Endometrial microvascular endothelial cells (primary cell): ENCODE data around the gene LIMK1. TPM values are rescaled to one million over a fixed set of nuclear protein-coding genes. Genes with fewer than 3 reads are reported as not detected.

Experiments used
- in situ Hi-C: cut with HindIII; loops from 2 replicates; pipeline ENCODE4 v1.10.0; 2017; ENCODE audit warnings: low sequenced_read_pairs, low pct_unique_long_range_greater_than_20kb; ENCODE audit errors: inconsistent ontology term
- total RNA-seq: library from RNA; depleted of rRNA; stranded (reverse); fragments of >200 nt; gene quantifications from one replicate; pipeline ENCODE4 v1.2.3, GENCODE V29; 2015; ENCODE audit errors: inconsistent ontology term

Gene LIMK1
- total RNA-seq, 1 donor from 2014 or later, result 51.8 TPM

DNA sequence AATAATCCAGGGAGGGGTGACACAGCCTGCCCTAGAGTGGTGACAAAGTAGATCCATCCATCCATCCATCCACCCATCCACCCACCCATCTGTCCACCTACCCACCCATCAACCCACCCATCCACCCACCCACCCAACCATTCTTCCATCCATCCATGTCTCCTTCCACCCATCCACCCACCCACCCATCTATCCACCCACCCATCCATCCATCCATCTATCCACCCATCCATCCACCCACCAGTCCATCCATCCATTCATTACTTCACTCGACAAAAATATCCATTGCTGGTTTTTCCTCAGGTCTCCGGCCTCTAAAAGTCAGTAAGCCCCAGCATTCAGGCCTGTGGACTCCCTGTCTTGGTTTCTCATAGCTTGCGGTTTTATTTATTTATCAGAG, 12.5 kb upstream of the LIMK1 start:
- in situ Hi-C loops, result no loop called here

DNA sequence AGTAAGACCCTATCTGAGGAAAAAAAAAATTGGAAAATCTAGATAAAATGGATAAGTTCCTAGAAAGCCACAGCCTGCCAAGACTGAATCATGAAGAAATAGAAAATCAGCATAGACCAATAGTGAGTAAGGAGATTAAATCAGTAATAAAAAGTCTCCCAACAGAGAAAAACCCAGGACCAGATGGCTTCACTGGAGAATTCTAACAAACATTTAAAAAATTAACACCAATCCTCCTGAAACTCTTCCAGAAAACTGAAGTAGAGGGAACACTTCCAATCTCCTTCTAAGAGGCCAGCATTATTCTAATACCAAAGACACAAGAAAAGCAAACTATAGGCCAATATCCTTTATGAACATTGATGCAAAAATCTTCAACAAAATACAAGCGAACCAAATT, 8.8 kb upstream of the LIMK1 start:
- in situ Hi-C loops, result loop anchor here (25.0 kb wide), 1 partner anchor 113 kb away; no protein-coding TSS in a partner anchor

DNA sequence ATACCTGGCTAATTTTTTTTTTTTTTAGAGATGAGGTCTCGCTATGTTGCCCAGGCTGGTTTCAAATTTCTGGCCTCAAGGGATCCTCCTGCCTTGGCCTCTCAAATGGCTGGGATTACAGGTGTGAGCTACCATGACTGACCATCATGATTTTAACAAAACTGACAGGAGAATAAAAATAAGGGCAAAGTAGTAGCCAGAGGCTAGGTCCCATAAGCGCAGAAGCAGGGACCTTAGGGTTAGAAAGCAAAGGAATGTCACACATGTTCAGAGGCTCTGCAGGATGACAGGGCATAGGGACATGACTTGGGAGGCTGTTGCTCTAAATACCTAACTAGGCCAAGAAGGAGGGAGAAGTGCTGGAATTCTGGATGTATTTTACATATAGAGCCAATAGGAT, 5.1 kb upstream of the LIMK1 start:
- in situ Hi-C loops, result loop anchor here (25.0 kb wide), 1 partner anchor 109 kb away; no protein-coding TSS in a partner anchor

DNA sequence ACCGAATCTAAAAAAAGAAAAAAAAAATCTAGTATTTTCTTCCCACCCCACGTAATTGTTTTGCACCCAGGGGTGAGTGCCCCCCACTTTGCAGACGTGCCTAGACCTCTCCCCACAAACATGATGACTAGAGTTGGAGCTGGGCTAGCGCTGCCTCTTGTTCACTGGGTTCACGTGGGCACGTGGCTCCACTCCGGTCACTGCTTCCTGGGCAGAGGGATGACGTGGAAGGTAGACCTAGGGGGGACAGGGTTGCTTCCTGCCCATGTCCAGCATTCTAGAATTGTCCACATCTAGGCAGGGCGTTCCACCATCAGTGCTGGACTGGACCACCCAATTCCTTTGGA, 861 bp upstream of the LIMK1 start:
- in situ Hi-C loops, result loop anchor here (25.0 kb wide), 1 partner anchor 105 kb away; no protein-coding TSS in a partner anchor

DNA sequence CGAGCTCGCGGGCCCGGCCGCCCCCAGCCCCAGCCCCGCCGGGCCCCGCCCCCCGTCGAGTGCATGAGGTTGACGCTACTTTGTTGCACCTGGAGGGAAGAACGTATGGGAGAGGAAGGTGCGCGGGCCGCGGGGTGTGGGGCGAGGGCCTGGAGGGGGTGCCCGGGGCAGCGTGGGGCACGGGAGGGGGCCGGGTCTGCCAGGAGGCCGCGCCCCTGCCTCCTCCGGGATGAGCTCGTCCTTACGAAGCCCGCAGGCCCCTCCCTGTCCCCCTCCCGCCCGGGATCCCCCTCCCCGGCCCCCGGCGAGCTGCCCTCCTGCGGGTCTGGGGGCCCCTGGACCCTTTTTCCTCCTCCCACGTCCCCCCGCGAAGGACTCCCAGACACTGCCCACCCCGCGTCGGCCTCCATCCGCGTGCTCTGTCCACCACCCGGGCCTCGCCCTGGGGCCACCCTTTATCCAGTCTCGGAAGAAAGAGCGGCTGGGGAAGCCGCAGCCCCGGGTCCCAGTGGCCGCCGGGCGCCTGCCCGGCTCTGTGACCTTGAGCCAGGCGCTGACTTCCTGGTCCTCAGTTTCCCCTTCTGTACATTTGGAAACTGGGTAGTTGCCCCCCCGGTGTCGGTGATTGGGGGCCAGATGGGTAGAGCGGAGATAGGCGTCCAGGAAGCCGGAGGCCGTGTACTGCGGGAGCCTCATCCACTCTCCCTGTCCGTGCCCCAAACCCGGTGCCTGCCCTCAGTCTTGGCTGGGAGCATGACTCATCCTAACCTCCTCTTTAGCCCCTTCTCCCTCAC, 521 bp downstream of the LIMK1 start:
- in situ Hi-C loops, result loop anchor here (25.0 kb wide), 1 partner anchor 103 kb away; no protein-coding TSS in a partner anchor

DNA sequence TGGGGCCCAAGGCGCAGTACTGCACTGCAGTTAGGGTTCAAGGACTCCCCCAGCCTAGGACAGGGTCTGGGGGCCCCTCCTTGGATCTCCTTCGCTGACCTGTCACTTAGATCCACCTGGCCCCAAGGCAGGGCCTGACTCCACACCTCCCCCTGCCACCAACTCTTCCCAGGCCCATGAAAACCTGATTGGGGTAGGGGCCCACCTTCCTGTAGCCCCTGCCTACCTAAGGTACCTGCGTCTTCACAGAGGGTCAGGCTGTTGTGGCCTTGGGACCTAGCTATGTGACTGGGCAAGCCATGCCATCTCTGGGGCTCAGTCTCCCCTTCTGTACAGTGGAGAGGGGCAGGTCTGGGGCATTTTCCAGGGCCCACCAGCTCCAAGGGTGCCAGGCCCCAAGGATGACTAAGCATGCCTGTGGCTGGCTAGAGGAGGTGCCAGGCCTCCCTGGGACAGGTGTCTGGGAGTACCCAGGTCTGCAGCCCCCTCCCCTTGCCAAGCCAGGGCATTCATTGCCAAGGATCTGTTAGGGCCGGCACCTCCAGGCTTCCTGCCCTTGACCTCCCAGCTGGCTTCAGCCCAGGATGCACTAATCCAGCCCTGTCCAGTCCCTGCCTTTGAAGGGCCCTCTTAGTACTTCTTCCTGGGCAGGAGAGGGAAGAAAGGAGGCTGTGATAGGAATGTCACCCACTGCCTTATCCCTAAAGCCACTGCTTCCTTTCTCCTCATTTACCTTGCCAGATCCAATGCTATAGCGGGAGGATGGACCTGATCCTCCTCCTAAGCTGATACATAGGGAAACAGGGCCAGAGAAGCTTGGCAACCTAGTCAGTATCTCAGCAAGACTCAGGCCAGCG, 1.3 kb downstream of the LIMK1 start:
- in situ Hi-C loops, result loop anchor here (25.0 kb wide), 1 partner anchor 102 kb away; no protein-coding TSS in a partner anchor

DNA sequence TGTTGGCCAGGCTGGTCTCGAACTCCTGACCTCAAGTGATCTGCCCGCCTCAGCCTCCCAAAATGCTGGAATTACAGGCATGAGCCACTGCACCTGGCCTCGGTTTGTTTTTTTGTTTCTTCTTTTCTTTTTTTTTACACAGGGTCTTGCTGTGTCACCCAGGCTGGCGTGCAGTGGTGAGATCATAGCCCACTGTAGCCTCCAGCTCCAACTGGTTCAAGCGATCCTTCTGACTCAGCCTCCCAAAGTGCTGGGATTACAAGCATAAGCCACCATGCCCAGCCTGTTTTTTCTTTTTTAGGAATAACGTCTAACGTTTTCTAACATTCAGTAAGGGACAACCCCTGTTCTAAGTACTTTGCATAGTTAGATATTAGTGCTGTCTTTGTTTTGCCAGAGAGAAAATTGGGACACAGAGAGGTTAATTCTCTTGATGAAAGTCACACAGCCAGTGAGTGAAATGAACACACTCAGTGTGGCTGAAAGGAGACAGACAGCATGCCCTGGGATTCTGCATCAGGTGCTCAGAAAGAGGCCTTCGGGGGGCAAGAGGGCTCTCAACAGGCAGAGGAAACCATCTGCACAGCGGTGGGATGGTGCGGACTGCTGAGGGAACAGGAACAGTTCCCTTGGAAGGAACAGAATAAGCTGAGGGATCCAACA, 4.3 kb downstream of the LIMK1 start:
- in situ Hi-C loops, result loop anchor here (25.0 kb wide), 1 partner anchor 99 kb away; no protein-coding TSS in a partner anchor

DNA sequence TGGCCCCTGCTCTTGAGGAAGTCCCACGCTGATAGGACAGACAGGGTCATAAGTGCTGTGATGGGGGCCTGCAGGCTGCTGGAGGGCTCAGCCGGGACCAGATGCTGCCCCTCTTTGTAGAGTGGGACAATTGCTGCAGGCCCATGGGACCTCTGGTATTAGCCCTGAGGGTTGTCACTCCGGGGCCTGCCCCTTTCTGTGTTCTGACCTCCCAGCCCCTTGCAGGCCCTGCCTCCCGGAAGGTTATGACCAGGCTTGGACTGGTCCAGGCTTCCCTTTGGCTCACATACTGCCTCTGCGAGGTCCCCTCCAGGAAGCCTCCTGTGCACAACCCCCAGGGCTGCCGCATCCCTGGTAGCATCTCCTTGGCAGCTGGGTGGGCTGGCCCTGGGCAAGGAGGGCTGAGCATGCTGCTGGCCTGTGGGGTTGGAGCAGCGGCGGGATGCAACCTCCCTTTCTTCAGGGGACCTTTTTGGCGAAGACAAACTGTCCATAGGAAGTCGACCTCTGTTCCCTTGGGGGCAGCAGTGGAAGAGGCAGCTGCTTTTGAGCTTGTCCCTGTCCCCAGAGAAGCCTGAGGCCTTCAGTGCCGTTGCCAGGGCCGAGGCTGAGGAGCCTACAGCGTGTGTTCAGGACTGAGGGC, 8.8 kb downstream of the LIMK1 start:
- in situ Hi-C loops, result loop anchor here (25.0 kb wide), 1 partner anchor 95 kb away; no protein-coding TSS in a partner anchor

DNA sequence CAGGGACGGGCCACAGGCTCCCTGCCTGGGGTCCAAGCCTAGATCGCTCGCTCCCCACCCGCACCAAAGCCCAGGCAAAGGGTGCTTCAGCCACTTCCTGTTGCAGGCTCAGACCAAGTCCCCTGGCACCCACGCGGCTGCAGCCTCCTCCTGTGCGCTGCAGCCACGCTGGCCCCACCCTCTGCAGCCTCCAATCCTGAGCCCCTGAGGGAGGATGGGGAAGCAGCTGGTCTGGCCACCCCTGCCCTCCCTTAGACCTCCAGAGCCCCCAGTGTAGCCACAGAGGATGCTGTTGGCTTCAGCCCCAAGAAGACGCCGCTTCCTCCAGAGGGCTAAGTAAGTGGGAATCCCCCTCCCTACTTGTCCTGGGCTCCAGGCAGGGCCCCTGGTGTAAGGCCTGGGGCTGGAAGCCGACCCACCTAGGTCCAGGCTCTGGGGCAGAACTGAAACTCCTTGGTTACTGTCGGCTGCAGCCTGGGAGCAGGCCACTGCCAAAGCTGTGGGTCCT, 9.4 kb downstream of the LIMK1 start:
- in situ Hi-C loops, result loop anchor here (25.0 kb wide), 1 partner anchor 94 kb away; no protein-coding TSS in a partner anchor

DNA sequence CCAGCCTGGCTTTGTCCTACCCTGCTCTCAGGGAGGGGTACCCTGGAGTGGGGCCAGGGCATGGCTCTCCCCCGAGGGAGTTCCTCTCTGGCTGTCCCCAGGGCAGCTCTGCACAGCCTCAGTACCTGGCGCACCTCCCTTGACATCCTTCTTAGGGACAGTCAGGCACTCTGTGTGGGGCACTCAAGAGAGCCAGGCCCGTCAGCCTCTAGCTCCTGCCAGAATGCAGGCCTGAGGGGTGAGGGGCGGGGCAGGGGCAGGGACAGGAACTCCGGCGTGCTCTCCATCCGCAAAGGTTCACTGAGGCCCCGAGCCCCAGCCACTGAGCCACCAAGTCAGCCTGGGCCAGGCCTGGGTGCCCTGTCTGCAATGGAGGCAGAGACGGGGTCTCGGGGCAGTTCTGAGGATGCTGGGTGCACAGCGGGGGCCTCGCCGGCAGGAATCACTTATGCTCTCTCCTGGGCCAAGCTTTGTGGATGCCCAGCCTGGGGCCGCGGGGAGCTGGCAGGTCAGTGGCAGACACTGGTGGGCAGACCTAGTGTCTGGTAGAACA, 10.1 kb downstream of the LIMK1 start:
- in situ Hi-C loops, result loop anchor here (25.0 kb wide), 1 partner anchor 94 kb away; no protein-coding TSS in a partner anchor

DNA sequence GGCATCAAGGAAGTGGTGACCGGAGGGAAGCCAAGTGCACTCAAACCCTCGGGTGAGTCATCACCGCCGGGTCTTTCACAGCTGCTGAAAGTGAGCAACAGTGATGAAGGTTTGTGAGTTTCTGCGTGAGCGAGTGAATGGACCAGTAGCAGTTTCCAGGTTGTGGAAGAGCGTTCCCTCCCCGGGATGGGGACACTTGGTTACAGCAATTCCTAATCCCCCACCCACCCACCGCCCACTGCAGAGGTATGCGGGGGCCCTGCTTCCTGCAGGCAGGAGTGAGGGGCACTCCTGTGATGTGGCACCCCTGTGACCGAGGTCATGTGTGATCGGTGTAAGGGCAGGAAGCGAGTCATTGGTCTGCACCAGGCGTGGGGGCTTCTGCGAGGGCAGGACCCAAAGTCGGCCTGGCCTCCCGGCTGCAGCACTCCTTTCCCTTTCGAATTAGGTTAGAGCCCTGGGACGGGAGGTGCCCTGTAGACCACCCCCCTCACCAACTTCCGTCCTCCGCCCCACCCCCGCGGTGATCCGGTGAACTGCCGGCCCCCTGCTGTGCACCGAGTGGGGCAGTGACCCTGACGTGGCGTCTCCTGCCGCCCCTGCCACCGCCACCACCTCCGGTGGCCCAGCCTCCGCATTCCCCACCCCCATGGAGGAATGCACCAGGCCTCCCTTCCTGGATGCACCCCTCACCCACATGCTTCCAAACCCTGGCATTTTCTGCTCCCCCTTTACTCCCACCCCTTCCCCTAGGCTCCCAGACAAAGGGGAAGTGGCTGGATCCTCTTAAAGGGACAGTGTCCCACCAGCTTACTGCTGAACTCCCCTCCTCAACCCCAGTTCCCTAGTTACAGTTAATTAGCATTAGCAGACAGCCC, 10.9 kb downstream of the LIMK1 start:
- in situ Hi-C loops, result loop anchor here (25.0 kb wide), 1 partner anchor 93 kb away; no protein-coding TSS in a partner anchor

DNA sequence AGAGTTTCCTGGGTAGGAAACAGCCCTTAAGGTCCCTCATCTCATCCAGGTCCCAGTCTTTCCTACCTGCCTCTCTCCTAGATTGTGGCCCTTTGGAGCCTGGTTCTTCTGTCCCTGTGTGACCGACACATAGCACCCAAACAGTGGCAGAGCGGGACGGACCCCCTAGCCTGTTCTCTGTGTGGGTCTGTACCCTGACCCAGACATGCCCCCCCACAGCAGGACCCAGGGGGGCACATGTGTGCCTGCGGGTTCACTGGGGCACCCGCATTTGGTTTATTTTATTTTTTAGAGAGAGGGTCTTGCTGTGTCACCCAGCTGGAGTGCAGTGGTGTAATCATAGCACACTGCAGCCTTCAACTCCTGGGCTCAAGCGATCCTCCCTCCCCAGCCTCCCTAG, 11.5 kb downstream of the LIMK1 start:
- in situ Hi-C loops, result loop anchor here (25.0 kb wide), 1 partner anchor 92 kb away; no protein-coding TSS in a partner anchor

DNA sequence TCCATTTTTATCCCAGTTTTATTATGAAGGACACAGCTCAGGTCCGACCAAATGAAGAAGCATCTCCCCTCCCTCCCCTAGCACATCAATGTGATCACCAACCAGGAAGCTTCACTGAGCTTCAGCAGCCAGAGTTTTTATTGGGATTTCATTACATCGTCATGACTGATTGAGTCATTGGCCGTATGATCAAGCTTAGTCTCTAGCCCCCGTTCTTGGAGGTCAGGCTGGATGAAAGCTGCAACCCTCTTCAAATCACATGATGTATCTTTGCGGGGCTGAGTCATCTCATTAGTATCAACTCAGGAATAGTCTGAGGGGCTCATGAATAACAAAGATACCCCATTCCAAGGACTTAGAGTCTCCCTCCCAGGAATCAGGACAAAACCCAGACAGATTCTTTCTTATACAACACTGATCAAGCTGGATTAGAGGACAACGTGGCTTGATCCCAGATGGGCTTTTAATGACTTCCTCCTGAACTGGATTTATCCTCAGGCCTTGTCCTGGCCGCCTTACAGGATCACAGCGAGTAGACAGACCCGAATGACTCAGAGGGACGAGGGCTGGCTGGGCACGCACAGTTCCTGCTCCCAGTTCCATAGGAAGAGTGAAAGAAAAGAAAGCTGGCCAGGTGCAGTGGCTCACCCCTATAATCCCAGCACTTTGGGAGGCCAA, 14.5 kb downstream of the LIMK1 start:
- in situ Hi-C loops, result loop anchor here (25.0 kb wide), 1 partner anchor 89 kb away; no protein-coding TSS in a partner anchor

DNA sequence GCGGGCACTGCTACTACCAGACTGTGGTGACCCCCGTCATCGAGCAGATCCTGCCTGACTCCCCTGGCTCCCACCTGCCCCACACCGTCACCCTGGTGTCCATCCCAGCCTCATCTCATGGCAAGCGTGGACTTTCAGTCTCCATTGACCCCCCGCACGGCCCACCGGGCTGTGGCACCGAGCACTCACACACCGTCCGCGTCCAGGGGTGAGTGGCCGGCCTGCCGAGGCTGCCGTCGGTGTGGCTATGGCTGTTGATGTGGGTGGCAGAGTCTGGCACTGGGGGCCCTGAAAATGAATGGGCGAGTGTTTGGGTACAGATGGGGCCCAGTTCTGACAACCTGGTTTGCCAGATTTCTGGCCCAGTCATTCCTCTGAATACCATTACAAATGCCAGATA, 15.4 kb downstream of the LIMK1 start:
- in situ Hi-C loops, result loop anchor here (25.0 kb wide), 1 partner anchor 88 kb away; no protein-coding TSS in a partner anchor

DNA sequence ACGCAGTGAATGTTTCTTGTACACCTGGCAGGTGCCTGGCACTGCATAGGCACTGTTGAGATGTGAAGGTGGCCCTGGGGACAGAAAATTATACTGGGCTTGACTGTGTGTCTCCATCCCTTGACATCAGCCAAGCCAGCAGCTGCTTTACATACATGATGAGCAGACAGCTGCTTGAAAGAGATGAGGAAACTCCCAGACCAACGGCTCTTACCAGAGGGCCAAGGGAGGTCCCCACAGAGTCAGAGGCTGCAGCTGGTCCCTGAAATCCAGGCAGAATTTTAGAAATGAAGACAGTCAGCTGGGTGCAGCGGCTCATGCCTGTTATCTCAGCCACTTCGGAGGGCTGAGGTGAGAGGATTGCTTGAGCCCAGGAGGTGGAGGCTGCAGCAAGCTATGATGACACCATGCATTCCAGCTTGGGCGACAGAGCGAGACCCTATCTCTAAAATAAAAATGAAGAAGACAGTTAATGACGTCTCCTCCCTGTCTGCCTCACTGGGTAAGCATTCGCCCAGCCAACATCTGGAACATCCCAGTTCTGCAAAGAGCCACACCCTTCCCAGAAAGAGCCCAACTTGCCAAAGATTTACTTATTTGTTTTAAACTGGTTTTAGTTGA, 17.6 kb downstream of the LIMK1 start:
- in situ Hi-C loops, result no loop called here

DNA sequence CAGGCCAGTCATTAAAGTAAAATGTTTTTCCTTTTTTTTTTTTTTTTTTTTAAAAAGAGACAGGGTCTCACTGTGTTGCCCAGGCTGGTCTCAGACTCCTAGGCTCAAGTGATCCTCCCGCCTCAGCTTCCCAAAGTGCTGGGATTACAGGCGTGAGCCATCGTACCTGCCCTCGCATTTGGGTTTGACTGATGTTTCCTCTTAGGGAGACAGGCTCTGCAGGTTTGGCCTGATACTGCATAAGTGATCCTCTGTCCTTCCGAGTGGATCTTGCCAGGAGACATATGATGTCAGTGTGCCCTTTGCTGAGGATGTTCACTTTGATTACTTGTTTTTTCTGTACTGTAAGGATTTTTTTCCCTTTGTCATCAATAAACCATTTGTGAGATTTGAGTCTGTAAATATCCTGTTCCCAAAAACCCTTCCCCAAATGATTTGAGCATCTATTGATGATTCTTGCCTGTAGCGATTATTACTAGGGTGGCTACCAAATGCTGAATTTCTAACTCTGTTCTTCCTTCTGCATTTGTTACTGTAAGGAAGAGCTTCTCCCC, 19.7 kb downstream of the LIMK1 start:
- in situ Hi-C loops, result no loop called here
